Measurements from ENCODE around the gene SLC24A3.

SLC24A3 gene

DNA sequence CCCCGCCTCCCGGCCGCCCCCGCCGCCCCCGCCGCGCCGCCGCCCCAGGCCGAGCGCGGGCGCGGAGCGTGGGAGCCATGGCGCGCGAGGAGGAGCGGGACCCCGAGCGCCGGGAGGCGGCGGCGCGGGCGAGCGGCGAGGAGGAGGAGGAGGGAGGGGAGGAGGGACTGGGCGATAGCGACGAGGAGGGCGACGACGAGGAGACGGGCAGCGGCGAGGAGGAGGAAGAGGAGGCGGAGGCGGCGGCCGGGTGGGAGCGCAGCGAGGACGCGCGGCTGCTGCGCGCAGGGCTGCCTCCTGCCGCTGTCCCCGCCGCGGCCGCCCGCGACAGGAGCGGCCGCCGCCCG, at the start of gene SLC24A3:
SLC24A3 (plus strand) TSS at position 174 of the 347 bp plus-strand sequence.
- DNase-seq: no peak

DNA sequence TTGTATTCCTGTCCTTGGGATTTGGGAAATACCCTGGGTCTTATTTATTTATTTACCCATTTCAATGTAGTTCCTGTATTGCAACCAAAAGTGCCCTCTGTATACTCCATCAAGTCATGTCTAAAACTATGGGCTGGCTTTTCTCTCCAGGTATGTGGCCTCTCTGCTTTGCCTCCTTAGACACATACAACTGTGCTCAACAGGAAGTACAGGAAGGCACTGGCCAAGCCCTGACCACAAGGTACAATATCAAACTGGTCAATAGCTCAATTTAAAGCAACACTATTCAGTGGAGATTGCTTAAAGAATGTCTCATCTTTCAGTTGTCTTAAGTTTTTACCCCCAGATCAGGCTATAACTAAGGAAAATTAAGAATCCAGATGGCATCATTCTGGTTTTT, 42.3 kb upstream of the SLC24A3 start:
- DNase-seq: no peak

DNA sequence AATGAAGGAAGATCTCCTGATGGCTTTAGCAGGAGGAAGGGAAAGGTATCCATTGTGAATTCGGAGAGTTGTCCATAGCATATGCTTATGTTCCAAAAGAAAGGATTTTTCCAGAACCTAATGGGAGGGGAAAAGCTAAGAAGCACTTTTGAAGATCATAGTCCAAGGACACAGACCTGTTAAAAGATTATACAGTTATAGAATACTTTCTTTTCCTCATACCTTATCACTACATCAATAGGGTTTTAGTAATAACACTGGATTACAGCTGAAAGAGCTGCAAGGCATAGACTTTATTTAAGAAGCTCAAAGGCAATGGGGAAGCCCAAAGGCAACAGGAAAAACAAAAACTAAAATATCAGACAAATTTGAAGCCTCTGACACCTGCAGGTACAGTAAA, 39.8 kb upstream of the SLC24A3 start:
- no peak for DNase-seq

DNA sequence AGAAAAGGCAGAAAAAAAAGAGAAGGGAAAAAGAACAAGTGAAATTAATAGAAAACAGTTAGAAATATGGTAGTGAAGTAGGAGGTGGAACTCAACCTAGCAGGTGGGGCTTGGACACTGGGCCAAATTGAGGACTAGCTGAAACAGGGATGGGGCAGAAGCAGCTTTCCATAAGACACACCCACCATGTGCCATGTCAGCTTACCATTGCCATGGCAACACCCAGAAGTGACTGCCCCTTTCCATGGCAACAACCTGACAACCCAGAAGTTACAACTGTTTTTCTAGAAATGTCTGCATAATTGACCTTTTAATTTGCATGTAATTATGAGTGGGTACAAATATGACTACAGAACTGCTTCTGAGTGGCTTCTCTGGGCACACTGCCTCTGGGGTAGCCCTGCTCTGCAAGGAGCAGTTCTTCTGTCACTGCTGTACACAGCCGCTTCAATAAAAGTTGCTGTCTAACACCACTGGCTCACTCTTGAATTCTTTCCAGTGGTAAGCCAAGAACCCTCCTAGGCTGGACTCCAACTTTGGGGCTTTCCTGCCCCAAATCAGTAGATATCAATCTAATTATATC, 35.9 kb upstream of the SLC24A3 start:
- DNase-seq: no peak

DNA sequence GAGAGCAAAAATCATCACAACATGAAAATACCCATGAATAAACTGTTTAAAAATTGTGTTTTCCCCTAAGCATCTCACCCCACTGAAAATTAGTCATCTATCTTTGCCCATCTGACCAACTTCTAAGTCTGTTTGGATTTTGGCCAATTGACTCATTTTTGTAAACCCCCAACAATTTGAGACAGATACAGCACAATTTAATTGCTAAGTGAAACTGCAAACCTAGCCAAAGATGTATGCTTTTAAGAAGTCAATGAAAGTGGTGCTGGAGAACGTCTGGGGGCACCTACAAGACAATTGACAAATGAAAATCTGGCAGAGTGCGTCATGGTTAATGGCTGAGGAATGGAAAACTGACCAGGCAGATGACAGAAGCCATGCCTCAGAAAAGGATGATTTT, 30.9 kb upstream of the SLC24A3 start:
- no peak for DNase-seq

DNA sequence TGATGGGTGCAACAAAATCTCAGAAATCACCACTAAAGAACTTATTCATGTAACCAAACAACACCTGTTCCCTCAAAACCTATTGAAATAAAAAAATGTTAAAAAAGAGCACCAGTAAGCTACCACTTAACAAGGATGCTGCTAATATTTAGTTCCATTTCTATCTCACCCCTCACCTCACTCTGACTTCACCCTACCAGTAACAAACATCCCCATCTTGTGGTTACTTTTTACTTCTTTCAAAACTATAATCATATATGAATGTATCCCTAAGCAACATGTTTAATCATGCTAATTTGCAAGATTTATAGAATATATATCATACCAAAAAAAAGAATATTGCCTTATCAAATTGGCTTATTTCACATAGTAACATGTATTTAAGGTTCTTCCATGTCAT, 27.4 kb upstream of the SLC24A3 start:
- no peak for DNase-seq

DNA sequence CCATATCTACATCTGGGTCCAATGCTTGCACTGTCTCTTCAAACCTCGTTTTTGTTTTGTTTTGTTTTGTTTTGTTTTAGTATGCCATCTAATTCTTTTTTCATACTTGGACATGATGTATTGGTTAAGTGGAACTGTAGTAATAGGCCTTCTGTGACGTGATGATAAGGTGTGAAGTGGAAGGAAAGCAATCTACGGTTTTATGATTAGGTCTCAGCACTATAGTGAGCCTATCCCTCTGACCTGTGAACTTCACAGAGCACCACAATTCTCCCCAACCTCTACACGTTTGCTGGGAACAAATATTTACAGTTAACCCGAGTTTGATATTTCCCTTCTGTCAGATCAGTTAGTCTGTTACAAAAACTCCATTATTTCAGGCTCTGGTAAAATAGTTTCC, 19.1 kb upstream of the SLC24A3 start:
- no peak for DNase-seq

DNA sequence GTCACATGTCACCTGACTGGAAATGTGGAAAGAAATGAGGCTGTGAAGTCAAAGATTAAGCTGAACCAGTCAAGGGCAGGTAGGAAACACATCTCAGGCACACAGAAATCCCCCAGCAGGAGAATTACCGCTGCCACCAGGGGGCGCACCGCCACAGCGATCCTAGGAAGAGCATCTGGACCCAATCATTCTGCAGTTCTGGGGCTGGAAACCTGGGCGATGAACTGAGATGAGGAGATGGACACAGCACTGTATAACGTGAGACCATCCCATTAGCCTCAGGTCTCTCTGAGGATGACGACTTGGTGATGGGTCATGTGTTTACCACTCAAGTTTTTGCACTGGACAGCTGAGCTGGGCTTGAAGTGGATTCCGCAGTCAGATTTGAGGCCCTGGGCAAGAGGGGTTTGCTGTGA, 6.5 kb upstream of the SLC24A3 start:
- peak in 1 of 2 experiments; percentile 49 for DNase-seq

DNA sequence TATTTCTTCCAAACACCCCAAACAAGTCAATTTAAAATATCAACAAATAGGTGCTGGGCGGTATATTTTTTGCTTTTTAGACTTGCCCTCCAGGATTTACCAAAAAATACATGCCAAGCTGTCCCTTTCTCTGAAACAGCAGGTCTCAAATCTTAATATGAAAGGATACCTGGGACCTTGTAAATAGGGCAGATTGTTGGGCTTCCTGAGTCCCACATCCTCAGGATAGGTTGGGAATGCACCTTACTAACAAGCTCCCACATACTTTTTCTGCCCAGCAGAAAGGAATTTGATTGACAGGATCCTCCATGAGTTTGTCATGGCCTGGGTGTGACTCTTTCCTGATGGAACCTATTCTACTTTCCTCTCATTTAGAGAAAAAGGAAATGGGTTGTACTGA, 4.9 kb upstream of the SLC24A3 start:
- DNase-seq: no peak

DNA sequence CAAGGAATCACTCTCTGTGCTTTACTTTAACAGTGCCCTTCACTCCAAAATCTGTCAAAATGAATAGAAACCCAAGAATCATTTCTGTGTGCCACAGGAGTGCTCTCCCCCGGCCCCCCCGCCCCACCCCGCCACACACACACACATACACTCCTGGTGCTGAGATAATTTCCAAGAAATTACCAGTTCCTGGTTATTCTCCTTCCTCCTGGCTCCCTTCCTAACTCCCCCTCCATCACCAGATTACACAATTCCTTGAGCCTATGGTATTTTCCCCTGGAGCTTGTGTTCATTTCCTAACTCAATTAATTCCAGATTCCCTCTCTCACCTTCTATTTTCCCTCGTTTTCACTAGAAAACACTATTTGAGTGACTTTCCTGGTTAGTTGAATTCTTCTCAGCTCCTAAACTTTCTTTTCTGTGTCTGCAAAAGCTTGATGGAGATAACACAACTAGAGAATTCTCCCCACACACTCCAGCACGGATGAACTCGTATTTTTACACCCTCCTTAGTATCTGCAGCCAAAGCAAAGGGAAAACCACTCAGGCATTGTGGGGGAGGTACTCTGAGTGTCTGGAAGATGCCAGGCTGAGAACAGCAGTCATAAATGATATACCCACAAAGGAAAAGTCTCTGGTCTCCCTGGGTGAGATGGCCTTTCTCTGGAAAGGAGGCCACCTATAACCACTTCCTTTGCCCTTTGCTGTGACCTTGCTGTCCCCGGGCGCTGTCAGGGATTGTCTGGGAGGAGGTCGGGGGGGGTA, 1.9 kb upstream of the SLC24A3 start:
- DNase-seq: no peak

DNA sequence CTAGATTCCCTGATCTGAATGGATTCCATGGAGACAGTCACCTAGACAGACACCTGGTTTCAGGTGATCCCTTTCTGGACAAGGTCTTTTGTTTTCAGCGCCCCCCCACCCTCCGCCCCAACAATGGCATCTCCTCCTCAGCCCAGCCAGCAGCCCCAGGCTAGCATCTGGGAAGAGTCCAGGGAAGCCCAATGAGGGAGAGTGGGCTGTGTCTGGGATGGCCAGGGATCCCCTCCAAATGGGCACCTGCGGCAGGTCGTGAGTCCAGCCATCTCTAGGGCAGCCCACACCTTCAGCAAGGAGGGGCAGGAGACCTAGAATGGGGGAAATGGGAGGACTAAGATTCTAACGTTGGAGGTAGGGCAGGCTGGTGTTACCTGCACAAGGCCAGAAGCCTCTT, 1.2 kb upstream of the SLC24A3 start:
- no peak for DNase-seq

DNA sequence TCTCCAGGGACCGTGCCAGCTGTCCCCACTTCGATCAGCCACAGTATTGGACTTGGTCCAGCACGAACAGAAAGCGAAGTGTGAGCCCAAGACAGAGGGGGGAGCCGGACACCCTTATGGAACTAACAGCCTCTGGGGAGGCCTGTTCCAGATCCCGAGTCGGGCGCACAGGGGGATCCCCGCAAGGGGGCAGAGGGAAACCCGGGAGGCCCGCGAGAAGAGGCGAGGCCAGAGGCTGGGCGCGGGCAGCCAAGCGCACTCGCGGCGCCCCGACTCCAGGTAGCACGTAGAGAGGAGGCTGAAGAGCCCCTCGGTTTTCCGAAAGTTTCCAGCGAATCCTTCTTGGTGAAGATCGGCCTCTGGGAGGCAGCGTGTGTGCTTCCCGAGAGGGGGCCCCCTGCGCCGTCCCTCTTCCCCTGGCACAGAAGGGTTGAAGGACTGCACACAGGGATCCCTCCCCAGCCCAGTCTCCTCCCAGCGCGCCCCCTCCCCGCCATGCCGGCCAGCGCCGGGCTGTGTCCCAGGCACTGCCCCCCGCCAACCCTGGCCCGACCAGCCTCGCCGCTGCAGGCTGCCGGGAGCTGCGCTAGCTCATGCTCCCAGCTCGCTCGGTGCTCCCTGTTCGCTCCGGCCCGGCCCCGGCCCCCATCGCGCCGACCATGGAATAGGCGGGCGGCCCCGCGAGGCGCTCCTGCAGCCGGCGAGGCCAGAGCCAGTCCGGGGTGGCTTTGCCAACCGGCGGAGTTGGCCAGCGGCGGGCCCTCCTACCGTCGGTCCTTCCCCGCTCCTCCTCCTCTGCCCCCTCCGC, 577 bp upstream of the SLC24A3 start:
- peak; percentile 1 to 31 for DNase-seq

DNA sequence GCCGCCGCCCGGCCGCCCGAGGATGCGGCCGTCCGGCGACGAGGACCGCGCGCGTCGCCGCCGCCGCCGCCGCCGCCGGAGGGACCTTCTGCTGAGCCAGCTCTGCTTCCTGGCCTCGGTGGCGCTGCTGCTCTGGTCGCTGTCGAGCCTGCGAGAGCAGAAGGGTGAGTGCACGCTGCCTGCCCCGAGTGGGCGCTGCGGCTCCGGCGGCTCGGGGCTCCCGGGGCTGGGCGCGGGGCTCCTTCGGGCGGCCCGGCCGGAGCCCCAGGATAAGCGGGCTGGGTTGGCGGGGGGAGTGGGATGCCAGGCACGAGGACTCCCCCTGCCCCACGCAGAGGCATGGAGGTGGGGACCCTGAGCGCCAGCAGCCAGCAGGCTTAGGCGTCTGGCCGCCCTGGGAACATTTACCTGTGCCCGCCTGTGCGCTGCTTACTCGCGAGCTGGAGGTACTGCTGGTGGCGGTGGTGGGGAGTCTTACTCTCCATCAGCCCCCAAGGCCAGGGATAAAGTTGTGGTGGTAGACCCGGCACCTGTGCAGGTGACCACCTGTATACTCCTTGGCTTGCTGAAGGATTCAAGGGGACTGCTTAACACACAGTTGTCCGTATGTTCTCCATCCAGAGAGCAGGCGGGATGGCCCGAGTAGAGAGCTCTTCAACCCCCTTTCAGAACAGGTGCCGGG, 520 bp downstream of the SLC24A3 start:
- peak; percentile 45 to 57 for DNase-seq

DNA sequence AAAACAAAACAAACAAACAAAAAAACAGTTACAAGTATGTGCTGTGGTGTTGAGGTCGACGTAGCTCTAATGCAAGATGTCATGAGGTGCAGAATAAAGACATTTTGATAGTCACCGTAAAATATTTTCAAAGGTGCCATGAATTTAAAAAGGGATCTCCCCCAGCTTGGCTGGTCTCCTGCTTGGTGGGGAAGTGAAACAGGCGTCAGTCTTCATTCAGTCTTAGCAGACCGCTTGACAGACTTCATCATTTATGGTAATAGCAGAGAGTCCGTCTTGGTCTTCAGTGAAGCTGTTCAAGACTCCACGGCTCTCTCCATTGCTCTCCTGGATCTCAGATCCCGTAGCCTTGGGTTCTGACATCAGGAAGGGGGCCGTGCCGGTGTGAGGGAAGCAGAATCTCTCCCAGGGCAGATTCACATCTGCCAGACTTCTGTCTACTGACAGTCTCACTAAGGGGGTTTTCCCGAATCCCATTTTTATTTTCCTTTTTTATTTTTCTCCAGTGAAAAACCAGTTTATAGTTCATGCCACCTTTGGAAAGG, 1.6 kb downstream of the SLC24A3 start:
- no peak for DNase-seq

DNA sequence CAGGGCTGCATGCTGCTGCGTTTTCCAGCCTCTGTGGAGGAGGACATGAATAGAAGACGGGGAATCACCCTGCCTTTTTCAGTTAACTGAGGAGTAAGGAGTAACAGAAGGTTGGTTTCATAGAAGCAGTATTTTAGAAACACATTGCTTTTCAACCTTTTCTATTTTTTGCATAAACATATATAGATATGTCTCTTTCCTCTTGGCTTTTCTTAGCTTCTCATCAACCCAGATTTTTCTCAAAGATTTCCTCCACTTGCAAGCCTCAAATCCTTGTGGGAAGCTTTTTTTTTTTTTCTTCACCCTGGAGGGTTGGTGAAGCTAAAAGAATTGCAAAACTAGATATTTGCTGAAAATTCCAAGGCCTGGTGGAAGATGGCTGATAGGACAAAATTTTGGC, 6.0 kb downstream of the SLC24A3 start:
- no peak for DNase-seq

DNA sequence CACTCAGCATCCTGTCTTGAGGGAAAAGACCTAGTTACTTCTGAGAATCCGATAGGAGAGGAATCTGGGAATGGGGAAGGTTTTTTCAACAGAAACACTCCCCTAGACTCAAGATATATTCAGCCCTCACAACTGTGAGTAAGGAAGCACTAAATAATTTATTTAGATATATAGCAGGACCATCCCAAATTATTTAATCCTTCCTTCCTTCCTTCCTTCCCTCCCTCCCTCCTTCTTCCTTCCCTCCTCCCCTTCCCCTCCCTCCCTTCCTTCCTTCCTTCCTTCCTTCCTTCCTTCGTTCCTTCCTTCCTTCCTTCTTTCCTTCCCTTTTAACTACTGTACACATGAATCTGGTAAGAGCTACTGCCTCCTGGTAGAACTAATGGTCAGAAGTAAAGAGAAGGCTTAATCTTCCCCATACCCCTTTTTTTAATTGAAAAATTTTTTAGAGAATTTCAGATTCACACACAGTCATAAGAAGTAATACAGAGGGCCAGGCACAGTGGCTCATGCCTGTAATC, 10.1 kb downstream of the SLC24A3 start:
- no peak for DNase-seq

DNA sequence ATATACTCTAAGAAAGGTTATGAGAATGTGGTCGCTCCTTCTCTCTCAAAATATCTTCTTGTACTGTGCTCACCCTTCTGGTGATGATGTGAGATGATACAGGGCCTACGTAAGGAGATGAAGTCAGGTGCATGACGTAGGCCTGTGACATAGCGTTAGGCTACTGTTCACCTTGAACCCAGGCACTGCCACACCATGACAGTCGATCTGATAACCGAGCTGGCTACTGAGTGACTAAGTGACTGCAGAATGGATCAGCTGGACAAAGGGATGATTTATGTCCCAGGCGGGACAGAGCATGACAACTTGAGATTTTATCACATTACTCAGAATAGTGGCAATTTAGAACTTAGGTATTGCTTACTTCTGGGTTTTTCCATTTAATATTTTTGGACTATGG, 11.2 kb downstream of the SLC24A3 start:
- no peak for DNase-seq

DNA sequence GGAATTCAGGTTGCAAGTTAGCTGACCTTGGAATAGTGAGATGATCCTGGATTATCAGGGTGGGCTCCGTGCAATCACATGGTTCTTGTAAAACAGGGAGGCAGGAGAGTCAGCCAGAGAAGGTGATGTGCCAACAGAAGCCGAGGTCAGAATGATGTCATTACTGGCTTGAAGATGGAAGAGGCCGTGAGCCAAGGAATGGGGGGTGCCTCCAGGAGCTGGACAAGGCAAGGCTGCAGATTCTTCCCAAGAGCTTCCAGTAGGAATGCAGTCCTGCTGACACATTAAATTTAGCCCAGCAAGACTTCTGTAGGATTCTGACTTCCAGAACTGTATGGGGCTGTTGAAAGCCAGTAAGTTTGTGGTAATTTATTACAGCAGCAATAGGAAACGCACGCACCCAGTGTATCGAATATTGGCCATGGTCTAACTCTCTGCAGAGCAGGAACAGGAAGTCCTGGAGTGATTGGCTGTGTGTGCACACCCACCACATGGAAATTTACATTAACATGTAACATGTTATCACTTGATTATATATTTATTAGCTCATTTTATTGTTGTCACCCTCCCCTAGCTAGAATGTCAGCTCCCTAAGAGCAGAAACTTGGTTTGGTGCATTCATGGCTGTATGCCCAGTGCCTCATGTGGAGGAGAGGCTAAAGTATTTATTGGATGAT, 19.1 kb downstream of the SLC24A3 start:
- no peak for DNase-seq

DNA sequence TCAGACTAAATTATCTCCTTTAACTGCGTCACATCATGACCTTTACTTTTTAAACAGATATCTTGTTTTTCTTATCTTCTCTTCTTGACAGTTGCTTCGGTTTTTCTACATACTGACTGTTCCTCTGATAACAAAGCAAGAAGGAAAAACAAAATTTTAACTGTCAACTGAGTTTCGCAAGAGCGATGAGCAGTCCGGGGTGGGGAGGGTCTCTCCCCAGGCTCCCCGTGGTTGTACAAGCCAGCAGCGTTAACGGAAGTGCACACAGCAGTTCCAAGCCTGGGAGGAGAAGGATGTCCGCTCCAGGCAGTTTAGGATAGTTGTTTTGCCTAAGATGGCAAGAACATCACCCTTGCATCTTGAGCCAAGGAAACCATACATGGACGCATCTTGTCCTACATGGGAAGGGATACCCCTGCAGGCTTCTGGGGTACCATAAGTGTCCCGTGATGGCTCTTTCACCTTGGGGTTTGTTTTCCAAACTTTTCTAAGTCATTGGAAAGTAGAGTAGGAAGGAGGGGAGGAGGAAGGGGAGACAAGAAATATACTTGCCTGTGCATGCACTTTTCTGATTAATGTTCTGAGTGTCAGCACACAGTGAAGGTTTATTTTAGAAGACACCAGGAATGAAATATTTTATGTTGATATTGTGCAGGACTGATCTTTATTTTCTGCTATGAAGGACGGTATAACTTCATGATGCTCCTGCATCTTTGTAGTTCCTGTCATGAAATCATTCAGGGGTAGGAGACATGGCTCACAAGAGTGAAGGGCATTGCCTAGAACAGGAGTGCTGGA, 20.8 kb downstream of the SLC24A3 start:
- no peak for DNase-seq

DNA sequence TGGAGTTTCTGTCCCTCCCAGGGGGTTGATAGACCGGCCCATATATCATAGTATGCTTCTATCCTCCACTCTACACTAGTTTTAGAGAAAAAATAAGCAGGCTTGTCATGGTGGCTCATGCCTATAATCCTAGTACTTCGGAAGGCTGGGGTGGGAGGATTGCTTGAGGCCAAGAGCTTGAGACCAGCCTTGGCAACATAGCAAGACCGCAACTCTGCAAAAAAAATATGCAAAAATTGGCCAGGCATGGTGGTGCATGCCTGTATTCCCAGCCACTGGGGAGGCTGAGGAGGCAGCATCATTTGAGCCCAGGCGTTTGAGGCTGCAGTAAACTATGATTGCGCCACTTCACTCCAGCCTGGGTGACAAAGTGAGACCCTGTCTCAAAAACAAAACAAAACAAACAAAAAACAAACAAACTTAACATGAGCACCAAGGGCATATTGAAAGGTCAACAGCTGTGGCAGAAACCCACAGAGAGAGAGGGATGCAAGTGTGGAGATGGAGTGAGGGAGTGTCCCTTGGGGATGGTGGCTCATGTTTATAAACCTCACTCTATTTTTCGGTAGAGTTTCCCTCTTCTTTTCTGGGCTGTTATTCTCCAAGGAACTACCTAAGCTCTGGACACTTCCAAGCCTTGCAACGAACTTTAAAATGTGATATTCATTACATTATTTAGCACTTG, 24.1 kb downstream of the SLC24A3 start:
- no peak for DNase-seq

DNA sequence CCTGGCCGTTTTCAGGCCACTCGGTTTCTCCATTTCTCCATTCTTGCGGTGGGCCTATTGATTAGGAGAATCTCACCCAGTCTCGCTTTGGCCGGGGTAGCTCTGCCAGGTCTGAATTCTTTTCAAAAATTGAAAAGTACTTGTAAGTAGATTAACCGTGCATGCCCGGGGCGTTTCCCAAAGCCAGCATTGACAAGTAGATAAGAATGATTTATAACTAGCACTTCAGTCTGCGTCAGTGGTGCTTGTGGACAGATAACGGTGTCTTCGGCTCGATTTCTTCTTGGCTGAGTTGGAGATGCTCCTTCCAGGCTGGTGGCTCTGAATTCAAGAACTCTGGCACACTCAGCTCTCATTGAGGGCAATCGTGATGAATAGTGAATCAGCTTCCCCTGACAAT, 29.0 kb downstream of the SLC24A3 start:
- DNase-seq: no peak

All from NCI-H1930 (cell line).